NCI-H1105 (cell line): Measurements from ENCODE around the gene NCL.
A peak's percentile ranks its signal among the peaks of the same experiment; 100 is the strongest.

Experiments
- DNase-seq: peaks from one replicate; lab custom pipeline; 2025; lab: John Stamatoyannopoulos, UW

Gene NCL

GRCh38 chr2:231463698-231464575, at the start of gene NCL:
Gene NCL (minus strand): TSS chr2:231464484. CDS start chr2:231464353, 131 bp downstream.
- peak; percentile 68 for DNase-seq

- no peak for DNase-seq
Observed at GRCh38 chr2:231513746-231514224, 49.5 kb upstream of the NCL start.

GRCh38 chr2:231512222-231512621, 47.9 kb upstream of the NCL start:
- no peak for DNase-seq

GRCh38 chr2:231503766-231504165, 39.5 kb upstream of the NCL start:
- DNase-seq, result no peak

- no peak for DNase-seq
Observed at GRCh38 chr2:231502596-231502995, 38.3 kb upstream of the NCL start.

GRCh38 chr2:231497651-231498050, 33.4 kb upstream of the NCL start:
- no peak for DNase-seq

- DNase-seq, result no peak
Observed at GRCh38 chr2:231494669-231495068, 30.4 kb upstream of the NCL start.

GRCh38 chr2:231490801-231491200, 26.5 kb upstream of the NCL start:
- DNase-seq, result no peak

GRCh38 chr2:231489990-231490389, 25.7 kb upstream of the NCL start:
- no peak for DNase-seq

GRCh38 chr2:231488331-231488730, 24.0 kb upstream of the NCL start:
- DNase-seq, result no peak

GRCh38 chr2:231486851-231487596, 22.7 kb upstream of the NCL start:
- DNase-seq, result no peak

- no peak for DNase-seq
Observed at GRCh38 chr2:231483398-231484329, 19.4 kb upstream of the NCL start.

GRCh38 chr2:231482806-231483391, 18.6 kb upstream of the NCL start:
- DNase-seq, result no peak

- no peak for DNase-seq
Observed at GRCh38 chr2:231480781-231481180, 16.5 kb upstream of the NCL start.

GRCh38 chr2:231479455-231479854, 15.2 kb upstream of the NCL start:
- no peak for DNase-seq

- DNase-seq, result no peak
Observed at GRCh38 chr2:231476920-231477319, 12.6 kb upstream of the NCL start.

- no peak for DNase-seq
Observed at GRCh38 chr2:231475965-231476364, 11.7 kb upstream of the NCL start.

GRCh38 chr2:231472816-231473215, 8.5 kb upstream of the NCL start:
- no peak for DNase-seq

GRCh38 chr2:231470246-231470900, 6.1 kb upstream of the NCL start:
- no peak for DNase-seq

GRCh38 chr2:231469583-231469950, 5.3 kb upstream of the NCL start:
- no peak for DNase-seq
